MM.1S (cell line): ENCODE results near the gene POSTN.

Experiments
- CTCF ChIP-seq: fragments of 300-600 bp; sonication (generic); IDR thresholded peaks from 2 replicates; pipeline ENCODE4 v1.5.1; 2016; ENCODE audit warnings: antibody characterized with exemption, low read length, mixed read lengths
- EZH2 ChIP-seq: fragments of 300-600 bp; sonication (generic); optimal IDR thresholded peaks from 2 replicates; pipeline ENCODE3; 2017; ENCODE audit warnings: low read depth, mild to moderate bottlenecking, antibody characterized with exemption, low read length, mixed read lengths
- EZH2phosphoT487 ChIP-seq: fragments of 300-600 bp; sonication (generic); IDR thresholded peaks from 2 replicates; pipeline ENCODE4 v1.6.1; 2018; ENCODE audit warnings: antibody characterized with exemption, low read length

DNA sequence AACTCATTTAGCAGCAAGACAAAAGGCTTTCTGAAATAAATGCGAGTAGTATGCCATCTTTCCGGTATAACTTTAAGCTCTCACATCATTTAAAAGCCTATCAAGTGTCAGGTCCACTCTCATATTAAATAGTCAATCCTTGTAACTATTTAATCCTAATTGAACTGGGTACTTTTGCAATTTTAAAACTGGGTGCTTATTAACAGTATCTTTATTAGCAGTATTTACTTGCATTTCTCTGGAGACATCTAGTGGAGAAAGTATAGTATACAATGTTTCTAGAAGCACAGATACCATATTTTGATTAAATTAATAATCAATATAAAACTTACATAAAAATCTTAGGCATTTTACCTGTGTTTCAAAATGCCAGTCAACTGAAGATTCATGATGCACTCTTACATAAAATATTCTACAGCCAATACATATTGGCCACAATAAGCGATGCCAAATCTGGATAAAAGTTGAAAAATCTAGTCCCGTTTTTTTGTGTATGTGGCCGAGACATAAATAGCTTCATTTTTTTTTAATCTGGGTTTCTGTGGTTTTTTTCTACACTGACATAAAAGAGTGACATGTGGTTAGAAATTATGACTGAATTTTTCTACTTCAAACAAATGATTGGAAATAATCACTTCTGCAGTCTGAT, 4.3 kb upstream of the POSTN start:
- TF ChIP-seq CTCF (peak; percentile 27), EZH2 (no peak), EZH2phosphoT487 (no peak)
